Panc1 (cell line): Measurements from ENCODE around the gene COL4A2.

Source experiments
- CTCF ChIP-seq: fragments of 450-650 bp; IDR thresholded peaks from 2 replicates; pipeline ENCODE4 v1.5.1; 2017; ENCODE audit warnings: mild to moderate bottlenecking
- POLR2AphosphoS5 ChIP-seq: IDR thresholded peaks from 2 replicates; pipeline ENCODE4 v1.6.1; 2012; ENCODE audit warnings: mild to moderate bottlenecking, low read depth, low read length, moderate library complexity
- REST ChIP-seq, 2 experiments: IDR thresholded peaks; 2 replicates each; pipeline ENCODE4 v1.6.1; 2011 to 2012; ENCODE audit warnings: low read depth in 2 of 2, control low read depth in 1 of 2, low read length in 1 of 2, mild to moderate bottlenecking in 1 of 2, moderate library complexity in 1 of 2; ENCODE audit not compliant: insufficient read depth in 1 of 2
- TCF7L2 ChIP-seq: IDR thresholded peaks from 2 replicates; pipeline ENCODE4 v1.6.1; 2011; ENCODE audit warnings: mild to moderate bottlenecking, low read depth, low read length, inconsistent platforms

GRCh38 chr13:110521946-110522345, 214.9 kb downstream of the COL4A2 start:
- TF ChIP-seq CTCF (no peak), REST (IDR thresholded peaks at IDR 0.05; ENCODE audit: insufficient read depth in 1 of 2, low read depth in 2 of 2, low read length in 1 of 2) (no peak), POLR2AphosphoS5 (no peak), TCF7L2 (no peak)
